K562 treated with DMSO at 1 percent for 24 hours (cell line): Measurements from ENCODE around the gene CDK5. TPM values are rescaled to one million over a fixed set of nuclear protein-coding genes. Genes with fewer than 3 reads are reported as not detected.

Experiments used
- total RNA-seq: library from RNA; unstranded; fragments of 300-600 nt; gene quantifications from 2 replicates; pipeline ENCODE4 v1.2.3, GENCODE V29; 2022; ENCODE audit warnings: low read depth; ENCODE audit not compliant: insufficient read depth

Gene CDK5
- 47.3 and 50.2 TPM in 2 replicates for total RNA-seq

DNA sequence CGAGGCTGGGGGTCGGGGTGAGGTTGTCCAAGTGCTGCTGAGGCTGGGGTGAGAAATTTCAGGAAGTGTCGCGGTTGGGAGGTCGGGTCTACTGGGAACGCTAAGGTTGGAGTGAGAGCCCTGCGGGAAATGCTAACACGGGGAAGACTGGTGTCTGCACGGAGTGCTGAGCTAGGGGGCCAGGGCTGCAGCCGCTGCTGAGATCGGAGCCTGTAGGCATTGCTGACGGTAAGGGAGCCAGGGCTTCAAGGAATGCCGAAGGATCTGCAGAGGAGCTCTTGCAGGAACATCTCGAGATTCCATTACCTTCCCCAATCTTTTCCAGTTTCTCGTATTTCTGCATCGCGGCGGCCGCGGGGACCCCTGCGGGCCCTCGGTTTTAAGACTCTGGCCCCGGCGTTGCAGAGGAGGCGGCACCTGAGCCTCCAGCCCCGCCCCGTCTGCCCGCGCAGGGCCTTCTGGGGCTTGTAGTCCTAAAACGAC, at the start of gene CDK5:
Gene CDK5 (minus strand): TSS at position 392 of the 483 bp plus-strand sequence. CDS start 49 bp downstream, at position 343.

DNA sequence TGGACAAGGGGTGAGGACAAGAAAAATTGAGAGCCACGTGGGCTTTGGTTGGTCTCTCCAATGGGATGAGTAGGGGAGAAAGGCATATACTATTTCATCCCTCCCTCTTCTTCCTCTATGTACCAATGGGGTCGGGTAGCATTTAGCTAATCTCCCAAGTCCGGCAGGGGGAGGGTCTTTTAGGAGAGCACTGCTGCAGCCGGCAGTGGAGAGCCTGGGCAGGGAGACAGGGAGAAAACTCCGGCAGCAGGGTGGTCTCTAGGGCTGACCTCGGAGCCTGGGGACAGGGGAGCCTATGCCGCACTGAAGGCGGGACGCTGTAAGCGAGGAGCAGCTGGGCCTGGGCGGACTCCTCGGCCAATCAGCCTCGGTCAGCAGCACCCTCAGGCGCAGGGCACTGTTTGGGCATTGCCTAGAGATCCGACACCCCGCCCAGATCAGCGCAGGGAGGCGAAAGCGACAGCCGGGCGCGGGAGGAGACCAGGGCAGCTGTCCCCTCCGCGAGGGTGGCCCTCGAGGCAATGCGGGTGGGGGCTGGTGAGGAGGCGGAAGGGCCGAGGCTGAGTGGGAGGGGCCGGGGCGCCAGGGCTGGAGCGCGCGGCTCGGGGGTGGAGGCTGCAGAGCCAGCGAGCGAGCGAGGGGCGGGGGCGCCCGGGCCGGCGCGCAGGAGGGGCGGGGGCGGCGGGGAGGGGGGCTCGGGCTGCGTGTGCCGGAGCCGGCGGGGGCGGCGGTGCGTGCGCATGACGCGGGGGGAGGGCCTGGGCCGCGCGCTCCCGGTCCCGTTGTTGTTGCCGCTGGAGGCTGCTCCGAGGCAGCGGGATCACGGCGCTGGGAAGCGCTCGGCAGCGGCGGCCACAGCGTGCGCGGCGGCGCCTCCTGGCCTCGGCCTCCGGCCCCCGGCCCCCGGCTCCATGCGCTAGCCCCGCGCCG, 28.3 kb upstream of the CDK5 start, which contains the start of gene AGAP3:
Gene AGAP3 (plus strand): TSS at position 785 of the 930 bp plus-strand sequence. CDS start 267 bp downstream, outside the sequence.

DNA sequence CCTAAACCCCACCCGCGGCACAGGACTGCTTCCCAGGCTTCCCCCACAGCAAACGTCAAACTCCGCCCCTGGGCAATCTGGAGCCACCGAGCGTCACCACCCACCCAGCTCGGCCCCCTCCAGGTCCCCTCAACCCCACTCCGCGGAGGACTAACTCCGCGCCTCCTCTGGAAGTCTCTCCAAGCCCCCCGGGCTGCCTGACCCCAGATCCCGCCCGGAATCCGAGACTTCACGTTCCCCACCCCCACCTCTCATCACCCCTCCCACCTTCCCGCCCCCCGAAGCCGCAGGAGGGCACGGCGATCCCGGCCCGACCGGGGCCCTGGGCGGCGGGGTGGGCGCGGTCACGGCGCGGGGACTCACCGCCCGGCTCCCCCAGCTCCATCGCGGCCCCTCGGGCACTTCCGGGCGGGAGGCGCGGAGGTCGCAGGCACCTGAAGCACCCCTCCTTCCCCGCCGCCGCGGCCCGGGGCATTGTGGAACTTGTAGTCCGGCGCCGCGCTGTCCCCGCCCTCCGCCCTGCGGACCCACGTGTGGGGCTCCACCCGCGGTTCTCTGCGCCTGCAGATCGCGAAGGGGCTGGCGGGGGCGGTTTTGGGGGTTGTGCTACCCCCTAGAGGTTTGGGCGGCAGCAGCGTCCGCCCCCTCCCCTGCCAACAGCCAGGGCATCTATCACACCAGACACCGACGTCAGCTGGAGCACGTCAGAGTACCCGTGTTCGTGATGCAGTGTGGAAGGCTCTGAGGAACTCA, 25.6 kb upstream of the CDK5 start, which contains the start of gene TMUB1:
Gene TMUB1 (minus strand): TSS at position 423 of the 753 bp plus-strand sequence. CDS start 930 bp downstream, outside the sequence.

DNA sequence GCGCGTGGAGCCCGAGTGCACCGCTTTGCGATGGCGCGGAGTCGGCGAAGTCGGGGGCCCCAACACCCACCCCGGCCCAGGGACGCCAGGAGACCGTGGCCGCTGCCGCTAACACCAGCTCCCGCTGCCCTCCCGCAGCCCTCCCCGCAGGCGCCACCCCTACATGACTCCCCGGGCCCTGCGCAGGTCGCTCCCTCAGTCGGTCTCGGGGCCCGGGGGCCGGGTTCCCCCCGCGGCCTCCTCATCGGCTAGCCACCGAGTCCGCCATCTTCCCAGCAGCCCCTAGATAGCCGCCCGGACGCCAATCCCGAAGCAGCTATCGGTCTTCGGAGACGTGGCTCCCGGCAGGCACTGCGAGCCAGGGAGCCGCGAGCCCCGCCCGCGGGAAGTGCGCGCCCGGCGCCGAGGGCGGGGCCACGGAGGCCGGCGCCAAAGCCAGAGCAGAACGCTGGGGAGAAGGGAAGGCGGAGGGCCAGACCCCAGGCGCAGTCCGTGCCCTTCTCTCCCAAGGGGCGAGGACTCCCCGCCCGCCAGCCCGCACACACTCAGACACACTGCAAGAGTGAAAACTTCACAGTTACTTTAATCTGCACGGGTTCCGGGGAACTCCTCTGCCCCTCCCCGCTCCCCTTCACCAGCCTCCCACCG, 22.9 kb upstream of the CDK5 start, which contains the start of gene FASTK:
Gene FASTK (minus strand): TSS at position 288 of the 648 bp plus-strand sequence. CDS start 43 bp downstream, at position 245.

DNA sequence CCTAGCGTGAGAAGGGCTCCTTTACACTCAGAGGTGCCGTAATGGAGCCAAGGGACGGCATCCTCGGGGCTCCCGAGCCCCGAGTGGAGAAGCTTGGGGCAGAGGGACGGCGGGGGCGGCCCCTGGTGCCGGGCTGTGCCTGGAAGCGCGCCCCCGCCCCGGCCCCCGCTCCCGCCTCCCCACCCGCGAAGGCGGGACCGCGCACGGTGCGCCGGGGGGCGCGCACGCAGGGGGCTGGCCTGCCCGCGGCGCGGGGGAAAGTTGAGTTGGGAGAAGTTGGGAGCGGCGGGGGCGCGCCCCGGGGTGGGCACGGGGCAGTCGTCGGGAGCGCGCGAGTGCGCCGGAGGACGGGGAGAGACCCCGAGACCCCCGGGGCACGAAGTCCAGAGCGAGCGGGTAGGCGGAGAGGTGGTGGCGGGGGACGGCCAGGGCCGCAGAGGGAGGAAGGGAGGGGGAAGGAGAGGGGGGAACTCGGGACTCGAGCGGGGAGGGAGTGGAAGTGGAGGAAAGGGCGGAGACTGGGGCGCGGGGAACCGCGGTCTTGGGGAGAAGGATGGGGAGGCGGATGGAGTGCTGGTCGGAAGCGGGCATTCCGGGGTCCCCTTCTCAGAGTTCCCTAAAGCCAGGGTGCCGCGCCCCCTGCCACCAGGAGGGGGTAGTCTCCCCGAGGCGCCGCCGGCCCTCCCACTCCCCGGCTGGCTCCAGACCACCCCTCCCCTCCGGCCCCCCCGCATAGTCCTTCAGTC, 1.8 kb upstream of the CDK5 start, which contains the start of gene SLC4A2:
Gene SLC4A2 (plus strand): TSS at position 223 of the 746 bp plus-strand sequence. CDS start 2,399 bp downstream, outside the sequence.

DNA sequence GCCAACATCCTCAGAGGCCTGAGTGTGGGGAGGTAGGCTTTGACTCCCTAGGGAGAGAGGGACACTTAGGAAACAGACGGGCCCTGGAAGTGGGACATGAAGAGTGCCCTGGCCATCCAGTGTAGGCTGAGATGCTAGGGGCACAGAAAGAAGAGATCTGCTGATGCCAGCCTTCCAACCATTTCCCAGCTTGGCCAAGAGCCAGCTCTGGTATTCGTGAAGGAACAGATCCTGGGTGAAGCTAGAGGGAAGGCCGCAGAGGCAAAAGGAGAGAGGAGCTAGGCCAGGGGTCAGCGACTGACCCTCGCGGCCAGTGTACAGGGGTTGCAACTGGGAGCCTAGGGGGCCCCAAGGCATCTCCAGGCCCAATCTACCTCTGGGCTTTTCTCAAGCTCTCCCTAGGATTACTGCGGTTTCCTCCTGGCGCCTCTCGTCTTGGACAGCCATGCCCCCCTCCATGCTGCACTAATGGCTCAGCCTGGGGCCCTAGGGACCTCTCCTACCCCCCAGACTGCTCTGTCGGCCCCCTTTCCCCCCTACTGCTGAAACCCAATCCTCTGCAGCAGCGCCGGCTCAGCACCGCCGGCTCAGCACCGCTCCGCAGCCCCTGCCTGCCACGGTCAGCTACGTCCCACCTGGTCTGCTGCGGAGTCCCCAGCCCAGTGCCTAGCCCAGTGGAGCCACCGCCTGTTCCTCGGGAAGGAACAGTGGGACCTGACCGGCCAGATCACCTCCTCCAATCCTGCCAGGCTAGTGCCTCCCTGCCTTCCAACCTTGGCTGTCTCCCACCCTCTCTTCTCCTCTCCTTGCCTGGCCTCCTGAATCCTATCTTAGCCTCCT, 9.5 kb downstream of the CDK5 start, which contains the start of gene ASIC3:
Gene ASIC3 (plus strand): TSS at position 556 of the 840 bp plus-strand sequence. CDS start 355 bp downstream, outside the sequence.

DNA sequence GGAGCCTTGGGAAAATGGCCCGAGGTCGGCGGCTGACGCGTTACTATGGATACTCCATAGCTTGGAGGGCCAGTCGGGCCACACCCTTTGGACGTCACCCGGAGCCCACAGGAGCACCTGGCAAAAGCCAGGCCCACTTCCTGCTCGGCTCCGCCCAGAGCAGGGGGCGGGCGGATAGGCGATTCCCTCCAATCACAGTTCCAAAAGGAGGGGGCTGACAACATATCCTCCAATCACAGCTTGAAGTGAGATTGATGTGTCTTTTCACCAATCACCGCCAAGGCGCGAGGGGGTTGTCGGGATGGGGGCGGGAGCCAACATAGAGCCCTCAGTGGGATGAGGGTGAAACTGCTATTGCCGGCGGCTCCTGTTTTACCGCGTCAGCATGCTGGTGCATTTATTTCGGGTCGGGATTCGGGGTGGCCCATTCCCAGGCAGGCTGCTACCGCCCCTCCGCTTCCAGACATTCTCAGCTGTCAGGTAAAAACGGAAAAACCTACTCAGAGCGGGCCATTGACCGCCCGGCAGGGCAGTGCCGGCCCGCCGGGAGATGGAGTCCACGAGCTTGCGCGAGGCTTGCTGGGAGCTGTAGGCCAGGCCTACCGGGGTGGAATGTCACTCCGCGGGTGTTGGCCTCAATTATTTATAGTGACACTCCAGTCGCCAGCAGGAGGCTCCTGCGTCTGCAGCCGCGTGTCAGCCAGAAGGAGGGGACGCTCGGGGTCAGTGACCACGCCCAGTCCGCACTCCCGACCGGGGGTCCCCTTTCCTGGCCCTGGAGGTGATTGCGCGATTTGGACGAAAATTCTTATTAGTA, 29.4 kb downstream of the CDK5 start, which contains the start of gene ABCB8:
Gene ABCB8 (plus strand): TSS at position 320 of the 817 bp plus-strand sequence. CDS start 66 bp downstream, at position 386.

DNA sequence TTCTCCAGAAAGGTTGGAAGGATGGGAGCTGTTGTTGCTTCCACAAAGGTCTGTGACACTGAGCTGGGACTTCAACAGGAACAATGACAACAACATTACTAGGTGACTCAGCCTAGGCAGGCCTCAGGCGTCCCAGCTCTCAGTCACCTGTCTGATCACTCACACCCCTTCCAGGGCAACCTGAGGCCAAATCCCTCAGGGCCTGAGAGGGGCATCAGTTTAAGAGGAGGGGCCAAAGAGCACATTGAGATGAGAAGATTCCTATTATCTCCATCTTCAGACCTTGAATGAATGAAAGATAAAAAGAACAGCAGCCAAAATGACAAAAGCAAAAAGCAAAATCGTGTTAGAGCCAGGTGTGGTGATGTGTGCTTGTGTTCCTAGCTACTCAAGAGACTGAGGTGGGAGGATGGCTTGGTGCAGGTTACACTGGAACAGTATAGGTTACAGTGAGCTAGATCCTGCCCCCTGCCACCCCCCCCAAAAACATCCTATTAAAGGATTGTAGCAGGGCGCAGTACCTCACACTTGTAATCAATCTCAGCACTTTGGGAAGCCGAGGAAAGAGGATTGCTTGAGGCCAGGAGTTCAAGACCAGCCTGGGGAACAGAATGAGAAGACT, 33.2 kb downstream of the CDK5 start, which contains the start of gene ATG9B:
Gene ATG9B (minus strand): TSS at position 60 of the 622 bp plus-strand sequence. CDS start 71 bp downstream, outside the sequence.

Other genes with a start within 250 kb of the CDK5 start
- not detected in 2 replicates for gene AOC1, start 205.4 kb downstream of the CDK5 start, total RNA-seq
- 138 and 157 TPM in 2 replicates for gene KCNH2, start 79.6 kb downstream of the CDK5 start, total RNA-seq
- 91.7 and 109 TPM in 2 replicates for gene NOS3, start 66.9 kb downstream of the CDK5 start, total RNA-seq
- gene ATG9B, start 33.4 kb downstream of the CDK5 start, total RNA-seq, result 5.4 and 7.1 TPM in 2 replicates
- 51.8 and 53.5 TPM in 2 replicates for gene ABCB8, start 29.4 kb downstream of the CDK5 start, total RNA-seq
- 11.0 and 13.6 TPM in 2 replicates for gene ASIC3, start 9.4 kb downstream of the CDK5 start, total RNA-seq
- 348 and 378 TPM in 2 replicates for gene SLC4A2, start 1.7 kb upstream of the CDK5 start, total RNA-seq
- gene FASTK, start 22.9 kb upstream of the CDK5 start, total RNA-seq, result 144 and 155 TPM in 2 replicates
- 309 and 332 TPM in 2 replicates for gene TMUB1, start 25.6 kb upstream of the CDK5 start, total RNA-seq
- gene AGAP3, start 28.6 kb upstream of the CDK5 start, total RNA-seq, result 112 and 114 TPM in 2 replicates
- not detected in 2 replicates for gene GBX1, start 109.8 kb upstream of the CDK5 start, total RNA-seq
- not detected in 2 replicates for gene ASB10, start 129.4 kb upstream of the CDK5 start, total RNA-seq
- gene H2BK1, start 152.6 kb upstream of the CDK5 start, total RNA-seq, result not detected in 2 replicates
- gene ABCF2, start 169.3 kb upstream of the CDK5 start, total RNA-seq, result 51.5 and 53.2 TPM in 2 replicates
- 68.6 and 74.9 TPM in 2 replicates for gene CHPF2, start 174.6 kb upstream of the CDK5 start, total RNA-seq
- gene SMARCD3, start 190.8 kb upstream of the CDK5 start, total RNA-seq, result 1.2 and 4.7 TPM in 2 replicates